H9 (cell line): ENCODE measurements around the gene RAET1G. TPM values are rescaled to one million over a fixed set of nuclear protein-coding genes. Genes with fewer than 3 reads are reported as not detected.

ENCODE experiments used
- DNase-seq: peaks from one replicate; pipeline ENCODE4 v3.0.0-alpha.2; 2017
- H2AFZ ChIP-seq: one replicate; pipeline ENCODE4 v1.6.1; 2013; ENCODE audit warnings: mild to moderate bottlenecking, low read length, control low read depth, moderate library complexity
- H2AK5ac ChIP-seq: 2 replicates; pipeline ENCODE4 v1.6.1; 2013; ENCODE audit warnings: low read length, control low read depth, mixed read lengths; ENCODE audit not compliant: insufficient read length
- H2BK120ac ChIP-seq: one replicate; pipeline ENCODE4 v1.6.1; 2013; ENCODE audit warnings: low read depth, mild to moderate bottlenecking, low read length, control low read depth, inconsistent platforms; ENCODE audit not compliant: poor library complexity, severe bottlenecking
- H2BK12ac ChIP-seq: 2 replicates; pipeline ENCODE4 v1.6.1; 2013; ENCODE audit warnings: low read length, control low read depth, mixed read lengths, low read depth; ENCODE audit not compliant: insufficient read length
- H2BK15ac ChIP-seq: 2 replicates; pipeline ENCODE4 v1.6.1; 2013; ENCODE audit warnings: low read depth, low read length, control low read depth
- H2BK20ac ChIP-seq: one replicate; pipeline ENCODE4 v1.6.1; 2013; ENCODE audit warnings: low read depth, mild to moderate bottlenecking, low read length, control low read depth, inconsistent platforms; ENCODE audit not compliant: poor library complexity, severe bottlenecking
- H2BK5ac ChIP-seq: 2 replicates; pipeline ENCODE4 v1.6.1; 2013; ENCODE audit warnings: low read length, control low read depth, mixed read lengths; ENCODE audit not compliant: insufficient read length
- H3K14ac ChIP-seq: 2 replicates; pipeline ENCODE4 v1.6.1; 2013; ENCODE audit warnings: low read length, control low read depth; ENCODE audit not compliant: insufficient read depth
- H3K18ac ChIP-seq: 2 replicates; pipeline ENCODE4 v1.6.1; 2013; ENCODE audit warnings: low read depth, mild to moderate bottlenecking, mixed read lengths, low read length, control low read depth; ENCODE audit not compliant: insufficient read length
- H3K23ac ChIP-seq: 2 replicates; pipeline ENCODE4 v1.6.1; 2013; ENCODE audit warnings: low read length, control low read depth, mixed read lengths, low read depth; ENCODE audit not compliant: insufficient read length
- H3K23me2 ChIP-seq: 2 replicates; pipeline ENCODE4 v1.6.1; 2013; ENCODE audit warnings: low read depth, mild to moderate bottlenecking, mixed read lengths, low read length, control low read depth; ENCODE audit not compliant: insufficient read length, poor library complexity, severe bottlenecking
- H3K27ac ChIP-seq: 2 replicates; pipeline ENCODE4 v1.5.1; 2013; ENCODE audit warnings: low read length, control low read depth, mixed read lengths, low read depth; ENCODE audit not compliant: insufficient read length
- H3K27me3 ChIP-seq: 2 replicates; pipeline ENCODE4 v1.6.1; 2013; ENCODE audit warnings: low read length, control low read depth, inconsistent platforms; ENCODE audit not compliant: insufficient read depth
- H3K4ac ChIP-seq: 2 replicates; pipeline ENCODE4 v1.6.1; 2013; ENCODE audit warnings: low read depth, mild to moderate bottlenecking, control low read depth, inconsistent platforms, low read length, moderate library complexity
- H3K4me1 ChIP-seq: 2 replicates; pipeline ENCODE4 v1.6.1; 2013; ENCODE audit warnings: low read length, control low read depth, inconsistent platforms; ENCODE audit not compliant: insufficient read depth
- H3K4me2 ChIP-seq: 2 replicates; pipeline ENCODE4 v1.6.1; 2013; ENCODE audit warnings: low read length, control low read depth, mixed read lengths; ENCODE audit not compliant: insufficient read length, insufficient read depth
- H3K56ac ChIP-seq: 2 replicates; pipeline ENCODE4 v1.6.1; 2013; ENCODE audit warnings: low read depth, mild to moderate bottlenecking, mixed read lengths, low read length, control low read depth; ENCODE audit not compliant: insufficient read length
- H3K79me1 ChIP-seq: 2 replicates; pipeline ENCODE4 v1.6.1; 2013; ENCODE audit warnings: low read depth, mild to moderate bottlenecking, moderate library complexity, low read length, control low read depth, inconsistent platforms; ENCODE audit not compliant: insufficient read depth, poor library complexity, severe bottlenecking
- H3K79me2 ChIP-seq: 2 replicates; pipeline ENCODE4 v1.6.1; 2013; ENCODE audit warnings: low read length, control low read depth, inconsistent platforms; ENCODE audit not compliant: insufficient read depth
- H3K9ac ChIP-seq: 2 replicates; pipeline ENCODE4 v1.6.1; 2013; ENCODE audit warnings: low read length, control low read depth, mixed read lengths; ENCODE audit not compliant: insufficient read length; ENCODE audit errors: extremely low read depth
- H3K9me3 ChIP-seq: one replicate; pipeline ENCODE4 v1.6.1; 2013; ENCODE audit warnings: low read depth, low read length, inconsistent platforms; ENCODE audit not compliant: control insufficient read depth
- H3T11ph ChIP-seq: one replicate; pipeline ENCODE4 v1.6.1; 2013; ENCODE audit warnings: mild to moderate bottlenecking, low read length, control low read depth, inconsistent platforms
- H4K20me1 ChIP-seq: one replicate; pipeline ENCODE4 v1.6.1; 2013; ENCODE audit not compliant: control insufficient read depth, insufficient read length, insufficient read depth
- H4K5ac ChIP-seq: 2 replicates; pipeline ENCODE4 v1.6.1; 2013; ENCODE audit warnings: low read depth, mild to moderate bottlenecking, mixed read lengths, low read length, control low read depth; ENCODE audit not compliant: insufficient read length
- H4K8ac ChIP-seq: replicated peaks from 2 replicates; pipeline ENCODE4 v1.6.1; 2013; ENCODE audit warnings: low read length, control low read depth, mixed read lengths, low read depth; ENCODE audit not compliant: insufficient read length
- H4K91ac ChIP-seq: 2 replicates; pipeline ENCODE4 v1.6.1; 2013; ENCODE audit warnings: low read depth, mild to moderate bottlenecking, moderate library complexity, mixed read lengths, low read length, control low read depth; ENCODE audit not compliant: insufficient read length
- H3K27ac Mint-ChIP-seq, 3 experiments: 2 replicates in 2 of 3; 3 replicates in 1 of 3; pipeline ENCODE4 v1.8.0; 2020 to 2021; ENCODE audit warnings: mixed read lengths in 3 of 3, mild to moderate bottlenecking in 1 of 3, moderate library complexity in 1 of 3
- H3K27me3 Mint-ChIP-seq: 2 replicates; pipeline ENCODE4 v1.8.0; 2021; ENCODE audit warnings: low read depth, mild to moderate bottlenecking, moderate library complexity, mixed read lengths
- H3K36me3 Mint-ChIP-seq, 3 experiments: 2 replicates in 2 of 3; 3 replicates in 1 of 3; pipeline ENCODE4 v1.8.0; 2020 to 2021; ENCODE audit warnings: low read depth in 3 of 3, mixed read lengths in 3 of 3; ENCODE audit not compliant: insufficient read depth in 1 of 3
- H3K4me1 Mint-ChIP-seq, 2 experiments: 2 replicates each; pipeline ENCODE4 v1.8.0; 2020; ENCODE audit warnings: mixed read lengths in 2 of 2
- H3K4me3 Mint-ChIP-seq, 2 experiments: 2 replicates in 1 of 2; 3 replicates in 1 of 2; pipeline ENCODE4 v1.8.0; 2020 to 2021; ENCODE audit warnings: mild to moderate bottlenecking in 2 of 2, mixed read lengths in 2 of 2, moderate library complexity in 1 of 2
- H3K9me3 Mint-ChIP-seq, 2 experiments: 2 replicates in 1 of 2; 3 replicates in 1 of 2; pipeline ENCODE4 v1.8.0; 2020; ENCODE audit warnings: mild to moderate bottlenecking in 2 of 2, mixed read lengths in 2 of 2, moderate library complexity in 1 of 2
- CTCF ChIP-seq: fragments of 200-600 bp; sonication (generic); conservative IDR thresholded peaks from 3 replicates; pipeline ENCODE4 v1.8.0; 2021; ENCODE audit warnings: antibody characterized with exemption, mild to moderate bottlenecking
- WGBS: extraction: QIAGEN DNeasy Blood & Tissue Kit; methylation state at CpG from one replicate; pipeline ENCODE4 v1.1.7; 2013; ENCODE audit warnings: missing lambda C conversion rate, low lambda C conversion rate, mixed read lengths; ENCODE audit not compliant: insufficient read length; ENCODE audit errors: extremely low coverage; 5-methylcytosine and 5-hydroxymethylcytosine counted together
- total RNA-seq: library from RNA; stranded (reverse); gene quantifications from 2 replicates; pipeline ENCODE4 v1.2.1, GENCODE V29; 2021

RAET1G gene
- total RNA-seq, 1 experiment from 2014 or later: not detected

- H3K18ac ChIP-seq: no peak overlapping the region
- H3K4me1 ChIP-seq: no peaks in the 10 kb centered on the region
- H3K56ac ChIP-seq: no peak overlapping the region
- WGBS: no CpG with 5 or more reads among the region's 5 CpGs
- no peak overlapping the region for H3K14ac ChIP-seq
- Mint-ChIP-seq H3K36me3 (no peaks in the 10 kb centered on the region), H3K4me3 (no peak overlapping the region), H3K9me3 (no peaks in the 10 kb centered on the region), H3K27ac (no peak overlapping the region), H3K4me1 (no peaks in the 10 kb centered on the region), H3K27me3 (peaks cover 89% of the 10 kb centered on the region)
- H3K4me2 ChIP-seq: no peak overlapping the region
- TF ChIP-seq CTCF: no peak
- H3K27me3 ChIP-seq: peaks cover 27% of the 10 kb centered on the region; the same call in 1 of the 2 replicates
- no peak overlapping the region for H3K9ac ChIP-seq
- H3K4ac ChIP-seq: no peak overlapping the region
- no peak overlapping the region for H4K8ac ChIP-seq
- H2BK12ac ChIP-seq: no peak overlapping the region
- H2AK5ac ChIP-seq: no peak overlapping the region
- H2BK20ac ChIP-seq: no peak overlapping the region
- H4K20me1 ChIP-seq: no peaks in the 10 kb centered on the region
- no peaks in the 10 kb centered on the region for H3K9me3 ChIP-seq
- H2AFZ ChIP-seq: no peak overlapping the region
- DNase-seq: no peak
- H3K79me1 ChIP-seq: no peaks in the 10 kb centered on the region
- H3K23me2 ChIP-seq: no peaks in the 10 kb centered on the region
- no peak overlapping the region for H4K91ac ChIP-seq
- H3K79me2 ChIP-seq: no peaks in the 10 kb centered on the region
- no peak overlapping the region for H2BK5ac ChIP-seq
- H2BK15ac ChIP-seq: no peak overlapping the region
- H4K5ac ChIP-seq: no peak overlapping the region
- no peak overlapping the region for H3K27ac ChIP-seq
- H3T11ph ChIP-seq: no peak overlapping the region
- H2BK120ac ChIP-seq: no peak overlapping the region
- no peak overlapping the region for H3K23ac ChIP-seq
These were observed 25.7 kb upstream of the RAET1G start for GRCh38 chr6:149948616-149949015.
